K562 (cell line): Measurements from ENCODE around the gene SPACA9. TPM values are rescaled to one million over a fixed set of nuclear protein-coding genes. Genes with fewer than 3 reads are reported as not detected.

Source experiments
- MGA ChIP-seq: fragments of 450-650 bp; IDR thresholded peaks from 2 replicates; pipeline ENCODE4 v1.6.1; 2016; ENCODE audit warnings: mild to moderate bottlenecking, moderate library complexity
- polyA plus RNA-seq, 8 experiments: library from polyadenylated mRNA; depleted of rRNA in 4 of 8; stranded (reverse) in 5 of 8; unstranded in 3 of 8; fragments of >200 nt; fragmentation: Nextera tagmentation in 2 of 8; fragmentation: Illumina TruSeq in 1 of 8; extraction: Ambion mirVana in 2 of 8; extraction: Trizol in 1 of 8; gene quantifications; 2 replicates each; pipeline versions ENCODE4 v1.2.1 to v1.2.3, GENCODE V29; 2011 to 2014; ENCODE audit warnings: inconsistent platforms in 1 of 8, missing spikeins in 1 of 8
- total RNA-seq, 7 experiments: library from RNA; depleted of rRNA in 6 of 7; stranded (reverse); fragments of >200 nt in 6 of 7; fragmentation: Illumina TruSeq in 2 of 7; extraction: Trizol in 2 of 7; gene quantifications; 2 replicates each; pipeline versions ENCODE4 v1.2.1 to v1.2.3, GENCODE V29; 2011 to 2021; ENCODE audit warnings: low replicate concordance in 1 of 7

The SPACA9 gene
- total and polyA plus RNA-seq, 9 of the 15 experiments (the other 6 are each of a cell fraction or from before 2014, with no cell fraction given) = 0.06 to 0.51 (median 0.36) TPM

DNA sequence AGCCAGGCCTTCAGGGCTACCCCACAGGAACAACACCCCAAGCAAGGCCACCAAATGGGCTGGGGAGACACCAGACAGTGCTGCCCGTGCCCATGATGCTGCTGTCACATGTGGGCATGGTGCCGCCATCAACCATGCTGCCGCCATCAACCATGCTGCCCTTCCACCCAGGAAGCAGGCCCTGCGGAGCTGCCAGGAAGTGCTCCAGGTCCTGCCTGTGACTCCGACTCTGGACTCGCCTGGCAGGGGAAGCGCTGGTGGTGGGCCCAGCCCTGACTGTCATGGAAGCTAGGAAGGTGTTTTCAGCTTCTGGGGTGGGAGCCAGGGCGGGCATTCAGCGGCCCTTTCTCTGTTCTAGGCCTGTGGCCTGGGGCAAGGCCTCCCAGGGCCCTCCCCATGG is 9.4 kb upstream of the SPACA9 start (continued):
- no peak for TF ChIP-seq MGA
